Loucy (cell line): ENCODE data around the gene TSPO.

ENCODE experiments used
- H2AFZ ChIP-seq: fragments of 200-600 bp; sonication (generic); 2 replicates; pipeline ENCODE4 v1.6.0; 2016; ENCODE audit warnings: antibody characterized with exemption, mild to moderate bottlenecking, low read length, moderate library complexity
- H3F3A ChIP-seq: fragments of 200-600 bp; 2 replicates; pipeline ENCODE4 v1.6.0; 2016; ENCODE audit warnings: antibody characterized with exemption, low read depth, mild to moderate bottlenecking
- H3K27me3 ChIP-seq: fragments of 200-600 bp; sonication (generic); 2 replicates; pipeline ENCODE4 v1.6.1; 2014; ENCODE audit warnings: low read length, mild to moderate bottlenecking; ENCODE audit not compliant: insufficient read depth, poor library complexity, severe bottlenecking
- H3K36me3 ChIP-seq: fragments of 200-600 bp; sonication (generic); 2 replicates; pipeline ENCODE4 v1.6.1; 2016; ENCODE audit warnings: low read length; ENCODE audit not compliant: insufficient read depth
- H3K4me1 ChIP-seq: fragments of 200-600 bp; sonication (generic); 2 replicates; pipeline ENCODE4 v1.5.1; 2014; ENCODE audit warnings: low read length, mild to moderate bottlenecking; ENCODE audit not compliant: insufficient read depth, poor library complexity, severe bottlenecking
- H3K4me2 ChIP-seq: fragments of 200-600 bp; sonication (generic); 2 replicates; pipeline ENCODE4 v1.6.0; 2014; ENCODE audit warnings: antibody characterized with exemption, low read length, low read depth, mild to moderate bottlenecking; ENCODE audit not compliant: poor library complexity, severe bottlenecking
- H3K4me3 ChIP-seq: fragments of 200-600 bp; sonication (generic); 2 replicates; pipeline ENCODE4 v1.5.1; 2014; ENCODE audit warnings: low read length, mild to moderate bottlenecking, mixed read lengths; ENCODE audit not compliant: poor library complexity, severe bottlenecking
- H3K79me2 ChIP-seq: fragments of 200-600 bp; sonication (generic); 2 replicates; pipeline ENCODE4 v1.6.1; 2014; ENCODE audit warnings: low read length; ENCODE audit not compliant: insufficient read depth
- H3K9ac ChIP-seq: fragments of 200-600 bp; sonication (generic); 2 replicates; pipeline ENCODE4 v1.6.0; 2014; ENCODE audit warnings: mild to moderate bottlenecking, low read depth, low read length, moderate library complexity; ENCODE audit not compliant: poor library complexity, severe bottlenecking
- H3K9me2 ChIP-seq: fragments of 200-600 bp; sonication (generic); replicated peaks from 2 replicates; pipeline ENCODE4 v1.6.1; 2016; ENCODE audit warnings: low read depth, low read length, mixed read lengths
- H3K9me3 ChIP-seq: fragments of 200-600 bp; sonication (generic); 2 replicates; pipeline ENCODE4 v1.6.1; 2014; ENCODE audit warnings: mild to moderate bottlenecking, antibody characterized with exemption, low read length, low read depth; ENCODE audit not compliant: insufficient read depth
- H4K20me1 ChIP-seq: fragments of 200-600 bp; sonication (generic); 2 replicates; pipeline ENCODE4 v1.6.0; 2014; ENCODE audit warnings: antibody characterized with exemption, low read length, mild to moderate bottlenecking; ENCODE audit not compliant: insufficient read depth, poor library complexity, severe bottlenecking
- EZH2phosphoT487 ChIP-seq: fragments of 200-600 bp; IDR thresholded peaks from 2 replicates; pipeline ENCODE4 v1.6.1; 2018; ENCODE audit warnings: antibody characterized with exemption, mild to moderate bottlenecking, moderate library complexity, borderline replicate concordance
- TF ChIP-seq, protein P1 (sequence below): fragments of 200-600 bp; sonication (generic); conservative IDR thresholded peaks from 2 replicates; pipeline ENCODE4 v1.5.1; 2014; ENCODE audit warnings: mild to moderate bottlenecking, antibody characterized with exemption, low read length

TSPO gene

DNA sequence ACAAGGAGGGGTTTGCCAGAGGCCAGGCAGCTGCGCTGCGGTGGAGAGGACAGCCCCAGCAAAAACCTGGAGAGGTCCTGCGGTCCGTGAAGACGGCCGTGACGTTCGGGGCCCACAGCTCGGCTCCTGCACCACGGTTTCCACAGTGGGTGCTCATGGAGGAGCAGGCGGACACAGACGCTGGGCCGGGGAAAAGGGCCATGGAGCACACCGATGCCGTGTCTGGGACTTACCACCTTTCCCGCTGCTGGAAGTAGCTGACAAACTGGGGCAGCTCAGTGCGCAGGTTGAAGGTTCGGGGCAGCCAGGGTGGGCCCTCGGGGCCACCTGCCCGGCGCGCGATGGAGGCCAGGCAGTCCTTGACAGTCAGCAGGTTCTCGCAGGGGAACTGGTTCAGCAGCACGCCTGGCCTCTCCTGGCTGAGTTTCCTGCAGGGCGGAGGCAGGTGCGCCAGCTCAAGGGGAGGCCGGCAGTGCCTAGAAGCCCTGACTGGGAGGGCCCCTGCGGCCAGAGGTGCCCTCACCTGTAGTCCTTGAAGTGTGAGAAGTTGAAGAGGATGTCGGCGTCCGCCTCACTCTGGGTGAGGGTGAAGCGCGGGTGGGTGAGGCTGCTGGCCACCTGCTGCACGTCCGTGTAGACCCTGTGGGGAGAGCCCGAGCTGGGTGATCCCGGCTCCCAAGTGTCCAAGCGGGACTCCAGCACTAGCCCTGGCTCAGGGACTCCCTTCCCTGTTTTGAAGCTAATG, 22.8 kb downstream of the TSPO start:
- Histone ChIP-seq H3K36me3 (no peaks in the 10 kb centered on the region; the same call in 1 of the 2 replicates), H3F3A (no peaks in the 10 kb centered on the region), H3K9me3 (no peaks in the 10 kb centered on the region), H3K9me2 (no peaks in the 10 kb centered on the region), H2AFZ (no peak overlapping the region), H3K4me1 (peaks cover 26% of the 10 kb centered on the region), H3K4me3 (no peak overlapping the region), H3K4me2 (no peak overlapping the region), H3K27me3 (no peaks in the 10 kb centered on the region), H4K20me1 (no peaks in the 10 kb centered on the region), H3K9ac (no peak overlapping the region), H3K79me2 (no peaks in the 10 kb centered on the region)
- TF ChIP-seq, protein P1, sequence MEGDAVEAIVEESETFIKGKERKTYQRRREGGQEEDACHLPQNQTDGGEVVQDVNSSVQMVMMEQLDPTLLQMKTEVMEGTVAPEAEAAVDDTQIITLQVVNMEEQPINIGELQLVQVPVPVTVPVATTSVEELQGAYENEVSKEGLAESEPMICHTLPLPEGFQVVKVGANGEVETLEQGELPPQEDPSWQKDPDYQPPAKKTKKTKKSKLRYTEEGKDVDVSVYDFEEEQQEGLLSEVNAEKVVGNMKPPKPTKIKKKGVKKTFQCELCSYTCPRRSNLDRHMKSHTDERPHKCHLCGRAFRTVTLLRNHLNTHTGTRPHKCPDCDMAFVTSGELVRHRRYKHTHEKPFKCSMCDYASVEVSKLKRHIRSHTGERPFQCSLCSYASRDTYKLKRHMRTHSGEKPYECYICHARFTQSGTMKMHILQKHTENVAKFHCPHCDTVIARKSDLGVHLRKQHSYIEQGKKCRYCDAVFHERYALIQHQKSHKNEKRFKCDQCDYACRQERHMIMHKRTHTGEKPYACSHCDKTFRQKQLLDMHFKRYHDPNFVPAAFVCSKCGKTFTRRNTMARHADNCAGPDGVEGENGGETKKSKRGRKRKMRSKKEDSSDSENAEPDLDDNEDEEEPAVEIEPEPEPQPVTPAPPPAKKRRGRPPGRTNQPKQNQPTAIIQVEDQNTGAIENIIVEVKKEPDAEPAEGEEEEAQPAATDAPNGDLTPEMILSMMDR: no peak
- TF ChIP-seq EZH2phosphoT487: no peak

DNA sequence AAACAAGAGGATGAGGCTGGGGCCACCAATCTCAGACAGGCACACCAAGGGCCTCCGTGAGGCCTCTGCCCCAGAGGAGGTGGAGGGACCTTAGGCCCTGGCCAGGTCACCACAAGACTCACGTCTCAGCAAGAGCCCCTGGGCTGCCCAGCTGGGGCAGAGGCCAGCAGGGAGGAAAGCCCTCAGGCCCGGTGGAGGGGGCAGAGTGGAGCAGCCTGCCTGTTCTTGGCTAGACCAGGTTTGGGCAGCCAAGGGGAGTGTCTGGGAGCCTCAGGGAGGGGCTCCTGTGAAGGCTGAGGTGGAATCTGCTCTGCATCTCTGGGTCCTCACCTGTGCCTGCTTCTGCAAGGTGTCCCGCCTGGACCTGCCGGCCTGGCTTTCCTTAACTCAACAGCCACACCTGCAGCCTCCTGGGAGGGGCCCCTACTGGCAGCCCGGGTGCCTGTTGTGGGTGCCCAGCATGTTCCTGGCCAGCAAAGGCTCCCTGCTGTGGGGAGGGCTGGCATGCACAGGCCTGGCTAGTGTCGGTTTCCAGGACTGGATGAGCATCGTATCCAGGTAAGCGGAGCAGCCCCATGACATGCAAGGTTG, 23.7 kb downstream of the TSPO start:
- H3K9me3 ChIP-seq: no peaks in the 10 kb centered on the region
- no peaks in the 10 kb centered on the region for H4K20me1 ChIP-seq
- H3K36me3 ChIP-seq: no peaks in the 10 kb centered on the region; the same call in 1 of the 2 replicates
- no peak overlapping the region for H2AFZ ChIP-seq
- H3K79me2 ChIP-seq: no peaks in the 10 kb centered on the region
- no peak overlapping the region for H3K4me2 ChIP-seq
- H3K9ac ChIP-seq: no peak overlapping the region
- H3K4me1 ChIP-seq: peaks cover 23% of the 10 kb centered on the region
- no peaks in the 10 kb centered on the region for H3K9me2 ChIP-seq
- TF ChIP-seq EZH2phosphoT487: no peak
- TF ChIP-seq, protein P1: no peak
- H3K27me3 ChIP-seq: no peaks in the 10 kb centered on the region
- no peaks in the 10 kb centered on the region for H3F3A ChIP-seq
- no peak overlapping the region for H3K4me3 ChIP-seq

DNA sequence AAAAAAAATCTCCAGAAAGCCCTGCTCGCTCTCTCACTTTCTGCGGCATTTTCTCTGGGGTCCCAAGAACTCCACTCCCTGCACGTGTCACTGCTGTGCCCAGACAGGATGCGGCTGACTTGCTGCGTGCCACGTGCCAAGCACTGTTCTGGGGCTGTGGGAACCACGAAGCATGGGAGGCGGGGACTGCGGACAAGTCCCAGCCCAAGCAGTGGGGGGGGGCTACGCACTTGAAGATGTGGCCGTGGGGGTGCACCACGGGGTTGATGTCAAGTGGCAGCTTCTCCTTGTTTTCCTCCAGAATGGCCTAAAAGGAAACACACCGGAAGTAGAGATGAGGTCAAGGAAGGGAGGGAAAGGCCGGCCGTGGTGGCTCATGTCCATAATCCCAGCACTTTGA, 24.7 kb downstream of the TSPO start:
- Histone ChIP-seq H3K9me3 (no peaks in the 10 kb centered on the region), H3K36me3 (no peaks in the 10 kb centered on the region; the same call in 1 of the 2 replicates), H3K9me2 (no peaks in the 10 kb centered on the region), H3F3A (no peaks in the 10 kb centered on the region), H3K4me3 (no peak overlapping the region), H4K20me1 (no peaks in the 10 kb centered on the region), H3K79me2 (no peaks in the 10 kb centered on the region), H2AFZ (no peak overlapping the region), H3K27me3 (no peaks in the 10 kb centered on the region), H3K4me1 (peaks cover 12% of the 10 kb centered on the region), H3K9ac (no peak overlapping the region), H3K4me2 (no peak overlapping the region)
- no peak for TF ChIP-seq EZH2phosphoT487
- TF ChIP-seq, protein P1: no peak
